Cardiac fibroblast (primary cell): Measurements from ENCODE around the gene PIGP.
A peak's percentile ranks its signal among the peaks of the same experiment; 100 is the strongest.

Experiments used
- DNase-seq, 2 donors: peaks; one replicate each; pipeline versions ENCODE4 v3.0.0 to v3.0.0-alpha.2; 2010; ENCODE audit warnings: low read depth in 2 of 2
- H3K4me3 ChIP-seq, 2 donors: replicated peaks in 1 of 2; 1 replicate in 1 of 2; 2 replicates in 1 of 2; pipeline ENCODE4 v1.5.1; 2011; ENCODE audit warnings: low read depth in 2 of 2, low read length in 2 of 2, mild to moderate bottlenecking in 2 of 2, moderate library complexity in 1 of 2
- TF ChIP-seq, protein P1 (sequence below): IDR thresholded peaks from one replicate; pipeline ENCODE4 v1.5.1; 2011; ENCODE audit warnings: low read depth, mild to moderate bottlenecking, low read length, inconsistent platforms

The PIGP gene

GRCh38 chr21:37065561-37066177 is 7.2 kb downstream of the PIGP start:
- H3K4me3 ChIP-seq, result no peak overlapping the region
- TF ChIP-seq, protein P1, sequence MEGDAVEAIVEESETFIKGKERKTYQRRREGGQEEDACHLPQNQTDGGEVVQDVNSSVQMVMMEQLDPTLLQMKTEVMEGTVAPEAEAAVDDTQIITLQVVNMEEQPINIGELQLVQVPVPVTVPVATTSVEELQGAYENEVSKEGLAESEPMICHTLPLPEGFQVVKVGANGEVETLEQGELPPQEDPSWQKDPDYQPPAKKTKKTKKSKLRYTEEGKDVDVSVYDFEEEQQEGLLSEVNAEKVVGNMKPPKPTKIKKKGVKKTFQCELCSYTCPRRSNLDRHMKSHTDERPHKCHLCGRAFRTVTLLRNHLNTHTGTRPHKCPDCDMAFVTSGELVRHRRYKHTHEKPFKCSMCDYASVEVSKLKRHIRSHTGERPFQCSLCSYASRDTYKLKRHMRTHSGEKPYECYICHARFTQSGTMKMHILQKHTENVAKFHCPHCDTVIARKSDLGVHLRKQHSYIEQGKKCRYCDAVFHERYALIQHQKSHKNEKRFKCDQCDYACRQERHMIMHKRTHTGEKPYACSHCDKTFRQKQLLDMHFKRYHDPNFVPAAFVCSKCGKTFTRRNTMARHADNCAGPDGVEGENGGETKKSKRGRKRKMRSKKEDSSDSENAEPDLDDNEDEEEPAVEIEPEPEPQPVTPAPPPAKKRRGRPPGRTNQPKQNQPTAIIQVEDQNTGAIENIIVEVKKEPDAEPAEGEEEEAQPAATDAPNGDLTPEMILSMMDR, result no peak
- no peak for DNase-seq

DNA sequence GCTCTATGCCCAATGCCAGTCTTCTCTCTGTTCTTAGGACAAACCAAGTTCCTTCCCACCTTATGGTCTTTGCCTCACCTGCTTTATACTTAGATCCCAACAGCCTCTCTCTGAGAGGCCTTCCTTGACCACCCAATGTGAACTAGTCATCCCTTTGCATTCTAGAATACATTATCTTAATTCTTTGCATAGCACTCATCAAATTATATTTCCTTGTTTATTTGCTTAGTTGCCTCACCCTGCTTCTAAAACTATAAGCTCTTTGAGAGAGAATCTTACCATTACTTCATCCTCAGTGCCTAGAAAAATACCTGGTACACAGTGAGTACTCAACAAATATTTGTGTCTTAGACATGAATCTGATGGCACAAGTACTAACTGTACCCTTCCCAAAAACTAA is 8.0 kb downstream of the PIGP start:
- TF ChIP-seq, protein P1, result no peak
- DNase-seq, result no peak
- no peak overlapping the region for H3K4me3 ChIP-seq

DNA sequence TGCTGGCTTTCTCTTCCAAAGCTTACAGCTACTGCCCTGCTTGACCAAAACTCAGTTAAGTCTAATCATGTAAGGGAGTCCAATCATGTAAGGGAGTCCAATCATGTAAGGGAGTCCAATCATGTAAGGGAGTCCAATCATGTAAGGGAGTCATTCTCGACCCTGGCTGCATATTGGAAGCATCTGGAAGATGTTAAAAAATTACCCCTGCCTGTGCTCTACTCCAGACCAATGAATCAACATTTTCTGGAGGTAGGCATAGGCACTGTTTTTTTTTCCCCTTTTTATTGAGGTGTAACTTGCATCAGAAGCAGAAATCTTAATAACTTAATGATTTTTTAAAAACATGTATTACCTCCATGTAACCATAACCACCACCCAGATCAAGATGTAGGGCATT is 9.4 kb downstream of the PIGP start:
- H3K4me3 ChIP-seq, result no peak overlapping the region
- TF ChIP-seq, protein P1, result no peak
- DNase-seq, result no peak

DNA sequence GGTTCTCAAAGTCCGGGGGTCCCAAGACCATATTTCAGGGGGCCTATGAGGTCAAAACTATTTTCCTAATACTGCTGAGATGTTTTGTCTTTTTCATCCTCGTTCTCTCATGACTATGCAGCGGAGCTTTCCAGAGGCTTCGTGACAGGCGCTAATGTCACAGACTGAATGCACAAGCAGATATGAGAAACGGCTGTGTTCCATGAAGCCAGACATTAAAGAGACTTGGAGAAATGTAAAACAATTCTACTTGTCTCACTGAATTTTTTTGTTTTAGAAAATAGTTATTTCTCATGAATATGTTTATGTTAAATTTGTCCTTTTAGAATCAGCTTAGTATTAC is 10.3 kb downstream of the PIGP start:
- TF ChIP-seq, protein P1, result no peak
- H3K4me3 ChIP-seq, result no peak overlapping the region
- DNase-seq, result no peak

DNA sequence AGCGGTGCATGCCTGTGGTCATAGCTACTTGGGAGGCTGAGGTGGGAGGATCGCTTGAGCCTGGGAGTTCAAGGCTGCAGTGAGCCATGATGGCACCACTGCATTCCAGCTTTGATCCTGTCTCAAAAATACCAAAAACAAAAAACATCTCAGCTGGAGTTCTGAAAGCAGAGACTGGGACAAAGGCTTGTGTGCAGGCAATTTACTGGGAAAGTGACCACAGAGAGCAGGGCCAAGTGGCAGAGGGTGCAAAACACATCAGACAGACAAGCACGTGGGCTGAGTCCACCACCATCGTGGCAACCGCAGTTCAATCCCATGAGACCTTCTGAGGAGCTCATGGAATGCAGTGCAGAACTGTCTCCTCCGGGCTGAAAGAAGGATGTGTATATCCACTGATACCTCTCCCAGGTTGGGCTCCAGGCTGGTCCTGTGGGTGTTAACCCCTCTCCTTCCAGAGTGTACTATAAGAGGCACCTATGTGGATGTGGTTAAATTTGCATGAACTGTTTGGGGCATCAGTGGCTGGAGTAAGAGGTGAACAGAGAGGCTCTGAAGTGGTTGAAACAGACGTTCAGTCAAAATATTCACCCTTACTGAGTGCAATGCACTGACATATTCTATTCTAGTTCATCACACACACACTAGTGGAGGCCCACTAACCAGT is 10.8 kb downstream of the PIGP start:
- TF ChIP-seq, protein P1, result no peak
- DNase-seq, result peak; percentile 60 to 74
- no peak overlapping the region for H3K4me3 ChIP-seq

GRCh38 chr21:37060296-37060695 is 12.6 kb downstream of the PIGP start:
- TF ChIP-seq, protein P1, result no peak
- DNase-seq, result peak; percentile 94 to 97
- H3K4me3 ChIP-seq, result no peak overlapping the region
